Kidney epithelial cell (primary cell): Measurements from ENCODE around the gene STX16. TPM values are rescaled to one million over a fixed set of nuclear protein-coding genes. Genes with fewer than 3 reads are reported as not detected.
A peak's percentile ranks its signal among the peaks of the same experiment; 100 is the strongest.

Experiments
- DNase-seq: peaks from one replicate; pipeline ENCODE4 v3.0.0-alpha.2; 2010; ENCODE audit warnings: low read depth
- H3K27me3 ChIP-seq: 2 replicates; pipeline ENCODE4 v1.6.0; 2011; ENCODE audit warnings: low read length; ENCODE audit not compliant: control insufficient read depth, insufficient read depth
- H3K36me3 ChIP-seq: 2 replicates; pipeline ENCODE4 v1.5.1; 2011; ENCODE audit warnings: low read length; ENCODE audit not compliant: control insufficient read depth, insufficient read depth
- H3K4me3 ChIP-seq: 2 replicates; pipeline ENCODE4 v1.5.1; 2011; ENCODE audit warnings: low read depth, mild to moderate bottlenecking, control low read depth, low read length
- CTCF ChIP-seq: IDR thresholded peaks from 2 replicates; pipeline ENCODE4 v1.5.1; 2011; ENCODE audit warnings: mild to moderate bottlenecking, moderate library complexity, low read length, control low read depth, inconsistent platforms; ENCODE audit not compliant: insufficient read depth, poor library complexity, severe bottlenecking
- total RNA-seq: library from RNA; depleted of rRNA; stranded (reverse); fragments of >200 nt; gene quantifications from 2 replicates; pipeline ENCODE4 v1.2.3, GENCODE V29; 2015

Gene STX16
- total RNA-seq, 1 donor from 2014 or later, result 53.6 TPM

GRCh38 chr20:58636983-58637421, 14.1 kb upstream of the STX16 start:
- TF ChIP-seq CTCF, result no peak
- no peaks in the 10 kb centered on the region for H3K36me3 ChIP-seq

GRCh38 chr20:58637466-58638213, 13.4 kb upstream of the STX16 start:
- no peaks in the 10 kb centered on the region for H3K27me3 ChIP-seq
- TF ChIP-seq CTCF, result no peak
- DNase-seq, result no peak
- H3K4me3 ChIP-seq, result no peak overlapping the region
- H3K36me3 ChIP-seq, result no peaks in the 10 kb centered on the region

More at GRCh38 chr20:58636983-58637421, 14.1 kb upstream of the STX16 start:
- H3K27me3 ChIP-seq, result no peaks in the 10 kb centered on the region
- DNase-seq, result no peak
- no peak overlapping the region for H3K4me3 ChIP-seq

- Histone ChIP-seq H3K36me3 (no peaks in the 10 kb centered on the region), H3K4me3 (no peak overlapping the region), H3K27me3 (no peaks in the 10 kb centered on the region)
- no peak for DNase-seq
- no peak for TF ChIP-seq CTCF
Observed at GRCh38 chr20:58638467-58639181, 12.5 kb upstream of the STX16 start.

DNA sequence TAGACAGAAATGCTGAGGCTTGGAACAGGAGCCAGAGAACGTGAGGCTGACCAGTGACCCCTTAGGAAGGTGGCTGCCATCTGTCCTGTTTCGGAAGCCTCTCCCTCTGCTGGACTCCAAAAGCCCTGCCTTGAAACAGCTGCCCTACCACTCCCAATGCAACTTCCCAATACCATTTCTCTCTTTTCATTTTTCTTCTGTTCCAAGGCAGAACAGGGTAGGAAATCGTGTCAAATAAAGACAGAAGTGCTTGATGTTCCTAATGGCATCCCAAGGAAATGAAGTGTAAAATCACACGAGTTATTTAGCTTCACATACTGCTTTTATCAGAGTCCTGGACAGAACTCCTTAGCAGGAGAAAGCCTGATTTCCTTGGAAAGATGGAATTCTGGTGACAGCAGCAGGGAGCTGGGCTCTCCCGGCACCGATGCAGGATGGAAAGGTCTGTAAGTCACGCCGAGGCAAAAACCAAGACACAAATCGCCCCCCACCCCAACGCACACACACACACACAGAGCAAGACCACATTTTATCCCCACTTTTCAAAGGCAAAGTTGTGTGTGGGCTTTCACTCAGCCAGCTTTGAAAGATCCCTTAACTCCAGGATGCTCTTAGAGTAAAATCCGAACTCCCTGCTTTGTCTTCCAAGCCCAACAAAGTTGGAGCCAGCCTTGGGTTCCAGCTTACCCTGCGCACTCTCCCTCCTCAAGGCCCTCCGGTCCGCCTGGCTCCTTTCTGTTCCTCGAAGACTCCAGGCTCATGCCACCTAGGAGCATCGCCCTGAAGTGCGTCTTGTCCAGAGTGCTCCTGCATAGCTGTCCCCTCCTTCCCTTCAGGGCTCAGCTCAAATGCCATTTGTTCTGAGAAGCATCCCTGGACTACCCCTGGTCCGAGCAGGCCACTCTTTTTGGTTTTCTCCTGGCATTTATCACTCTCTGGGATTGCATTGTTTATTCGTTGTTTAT, 11.6 kb upstream of the STX16 start:
- TF ChIP-seq CTCF, result peak; percentile 12
- Histone ChIP-seq H3K27me3 (no peaks in the 10 kb centered on the region), H3K36me3 (no peaks in the 10 kb centered on the region)

DNA sequence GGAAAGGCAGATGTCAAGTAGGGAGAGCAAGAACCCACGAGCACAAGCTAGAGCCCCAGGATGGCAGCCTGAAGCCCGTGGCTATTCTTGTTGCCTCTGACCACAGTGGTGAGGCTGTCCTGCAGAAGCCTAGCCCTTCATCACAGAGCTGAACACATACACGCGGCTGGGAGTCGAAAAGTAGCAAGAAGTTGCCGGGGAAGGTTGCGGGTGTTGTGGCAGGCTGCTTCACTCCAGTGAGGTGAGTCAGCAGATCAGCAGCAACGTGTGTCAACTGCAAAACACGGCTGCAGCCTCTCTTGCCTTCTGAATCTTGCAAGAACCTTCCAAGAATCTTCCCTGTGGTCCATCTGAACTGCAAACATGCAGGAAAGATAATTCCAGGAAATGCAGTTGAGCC, 10.6 kb upstream of the STX16 start:
- H3K4me3 ChIP-seq, result no peak overlapping the region
- no peak for DNase-seq
- TF ChIP-seq CTCF, result no peak

More for the DNA sequence above, 11.6 kb upstream of the STX16 start:
- DNase-seq, result no peak
- no peak overlapping the region for H3K4me3 ChIP-seq

More for the DNA sequence above, 10.6 kb upstream of the STX16 start:
- no peaks in the 10 kb centered on the region for H3K27me3 ChIP-seq
- H3K36me3 ChIP-seq, result no peaks in the 10 kb centered on the region
